Islet precursor cell (in vitro differentiated cells): ENCODE results near the gene IMP4.

Experiments used
- DNase-seq: peaks from one replicate; pipeline ENCODE4 v3.0.0-alpha.2; 2018

IMP4 gene

GRCh38 chr2:130336877-130337734 lies 5.6 kb upstream of the IMP4 start:
- peak; percentile 96 for DNase-seq

GRCh38 chr2:130337735-130338325 lies 4.9 kb upstream of the IMP4 start:
- DNase-seq = peak; percentile 22

DNA sequence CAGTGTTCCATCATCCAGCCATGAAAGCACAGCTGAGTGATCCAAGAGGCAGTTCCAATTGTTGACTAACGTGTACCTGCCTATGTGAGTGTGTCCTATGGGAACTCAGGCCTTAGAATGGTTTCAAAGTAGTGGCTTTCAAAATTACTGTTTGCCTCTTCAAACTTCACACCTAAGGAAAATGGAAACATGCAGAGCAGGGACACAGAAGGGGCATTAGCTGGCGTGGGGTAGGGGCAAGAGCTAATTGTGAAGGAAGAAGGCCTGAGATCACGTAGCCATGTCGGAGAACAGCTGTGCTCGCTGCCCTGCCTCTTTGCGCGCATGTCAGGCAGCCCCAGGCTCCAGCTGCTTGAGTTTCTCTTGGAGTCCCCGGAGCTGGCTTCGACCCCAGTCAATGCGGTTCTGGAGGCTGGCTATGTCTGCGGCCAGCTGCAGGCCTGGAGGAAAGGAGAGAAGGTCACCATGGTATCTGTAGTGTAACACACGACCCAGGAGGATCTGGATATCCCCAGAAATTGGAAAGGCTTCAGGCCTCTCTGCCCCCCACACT lies 3.8 kb upstream of the IMP4 start:
- DNase-seq = peak; percentile 44

DNA sequence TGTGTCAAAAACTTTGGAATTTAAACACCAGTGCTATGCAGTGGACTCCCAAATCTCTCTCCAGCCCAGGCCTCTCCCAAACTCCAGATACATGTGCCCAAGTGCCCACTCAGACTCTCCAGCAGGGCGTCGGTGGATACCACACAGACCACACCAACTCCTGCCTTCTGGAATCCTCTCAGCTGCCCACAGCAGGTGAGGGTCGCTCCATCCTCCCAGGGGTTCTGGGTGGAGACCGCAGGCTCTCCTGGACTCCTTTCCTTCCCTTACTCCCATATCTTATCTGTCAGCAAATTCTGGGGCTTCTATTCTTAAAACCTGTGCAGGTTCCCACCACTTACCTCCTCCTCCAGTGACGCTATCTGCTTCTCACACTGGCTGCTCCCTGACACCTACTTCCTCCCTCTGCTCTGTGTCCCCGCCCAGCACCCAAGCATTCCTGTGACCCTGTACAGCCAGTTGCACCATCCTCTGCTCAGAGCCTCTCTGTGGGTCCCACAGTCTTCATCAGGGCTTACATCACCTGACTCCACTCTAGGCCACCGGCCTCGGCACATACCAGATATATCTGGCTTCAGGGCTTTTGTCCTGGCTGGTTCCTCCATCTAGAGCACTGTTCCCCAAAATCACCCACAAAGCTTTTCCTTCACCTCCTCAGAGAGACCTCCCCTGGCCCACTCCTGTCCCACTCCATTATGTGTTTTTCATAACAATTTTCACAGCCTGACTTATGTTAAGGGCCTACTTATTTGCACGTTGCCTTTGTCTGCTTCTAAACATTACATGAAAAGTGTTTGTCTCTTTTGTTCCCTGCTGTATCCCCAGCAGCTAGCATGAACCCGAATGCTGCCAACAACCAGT lies 2.6 kb upstream of the IMP4 start:
- peak; percentile 37 for DNase-seq

DNA sequence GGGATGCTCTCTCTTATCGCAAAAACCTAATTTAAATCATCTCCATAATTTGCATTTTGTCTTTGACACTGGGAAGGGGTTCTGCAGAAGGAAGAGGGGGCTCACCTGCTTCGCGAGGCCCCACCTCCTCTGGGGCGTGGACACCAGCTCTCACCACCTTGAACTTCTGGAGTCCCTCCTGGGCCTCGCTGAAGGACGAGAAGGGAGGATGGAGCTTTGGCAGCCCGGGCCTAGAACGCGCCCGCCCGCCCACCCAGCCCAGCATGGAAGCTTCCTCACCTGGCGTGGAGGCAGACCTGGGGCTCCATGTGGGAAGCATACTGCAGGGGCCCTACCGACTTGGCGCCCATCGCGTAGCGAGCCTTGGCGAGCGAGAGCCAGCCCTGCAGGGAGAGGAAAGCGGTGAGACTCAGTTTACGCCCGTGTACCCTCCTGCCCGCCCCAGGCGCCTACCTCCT lies 1.1 kb upstream of the IMP4 start:
- DNase-seq = no peak

DNA sequence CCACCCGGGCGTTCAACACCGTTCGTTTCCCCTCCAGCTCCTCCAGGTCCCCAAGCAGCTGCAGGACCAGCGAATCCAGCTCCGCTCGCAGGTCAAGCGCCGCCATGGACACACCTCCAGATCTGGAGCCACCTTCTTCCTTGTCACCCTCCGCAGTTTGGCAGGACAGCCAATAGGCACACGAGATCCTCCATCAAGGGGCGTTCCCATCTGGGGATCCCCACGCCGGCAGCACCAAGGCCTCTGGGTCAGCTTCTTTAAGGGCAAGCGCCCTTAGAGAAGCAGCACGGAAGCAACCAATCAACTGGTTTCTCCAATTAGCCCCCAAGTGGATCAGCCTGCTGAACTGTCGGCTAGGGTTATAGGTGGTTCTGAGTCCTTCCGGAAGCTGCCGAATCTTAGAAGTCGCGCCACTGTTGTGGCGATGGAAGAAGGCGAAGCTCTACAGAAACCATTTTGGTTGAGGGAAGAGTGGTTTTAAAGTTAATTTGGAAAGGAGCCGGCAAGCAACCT lies 621 bp upstream of the IMP4 start:
- peak; percentile 98 for DNase-seq

- DNase-seq = no peak
Measured at GRCh38 chr2:130344578-130344977, 1.9 kb downstream of the IMP4 start.

DNA sequence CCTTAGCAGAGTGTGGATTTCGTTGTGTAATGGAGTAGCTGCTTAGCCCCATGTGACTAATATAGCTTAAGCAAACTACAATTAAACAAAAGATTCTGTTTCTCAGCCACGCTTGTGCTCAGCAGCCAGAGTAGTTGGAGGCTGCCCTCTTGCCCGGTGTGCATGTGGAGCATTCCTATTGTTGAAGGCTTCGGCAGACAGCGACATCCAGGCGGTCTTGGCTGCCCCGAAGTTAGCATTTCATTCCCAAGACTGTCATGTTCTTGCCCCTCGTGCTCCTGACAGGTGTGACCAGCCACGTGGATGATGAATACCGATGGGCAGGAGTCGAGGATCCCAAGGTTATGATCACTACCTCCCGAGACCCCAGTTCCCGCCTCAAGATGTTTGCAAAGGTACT lies 2.4 kb downstream of the IMP4 start:
- DNase-seq = no peak

GRCh38 chr2:130345611-130346010 lies 2.9 kb downstream of the IMP4 start:
- no peak for DNase-seq

- no peak for DNase-seq
Measured at GRCh38 chr2:130346041-130346740, 3.5 kb downstream of the IMP4 start.

GRCh38 chr2:130346741-130347066 lies 4.0 kb downstream of the IMP4 start:
- DNase-seq = no peak

DNA sequence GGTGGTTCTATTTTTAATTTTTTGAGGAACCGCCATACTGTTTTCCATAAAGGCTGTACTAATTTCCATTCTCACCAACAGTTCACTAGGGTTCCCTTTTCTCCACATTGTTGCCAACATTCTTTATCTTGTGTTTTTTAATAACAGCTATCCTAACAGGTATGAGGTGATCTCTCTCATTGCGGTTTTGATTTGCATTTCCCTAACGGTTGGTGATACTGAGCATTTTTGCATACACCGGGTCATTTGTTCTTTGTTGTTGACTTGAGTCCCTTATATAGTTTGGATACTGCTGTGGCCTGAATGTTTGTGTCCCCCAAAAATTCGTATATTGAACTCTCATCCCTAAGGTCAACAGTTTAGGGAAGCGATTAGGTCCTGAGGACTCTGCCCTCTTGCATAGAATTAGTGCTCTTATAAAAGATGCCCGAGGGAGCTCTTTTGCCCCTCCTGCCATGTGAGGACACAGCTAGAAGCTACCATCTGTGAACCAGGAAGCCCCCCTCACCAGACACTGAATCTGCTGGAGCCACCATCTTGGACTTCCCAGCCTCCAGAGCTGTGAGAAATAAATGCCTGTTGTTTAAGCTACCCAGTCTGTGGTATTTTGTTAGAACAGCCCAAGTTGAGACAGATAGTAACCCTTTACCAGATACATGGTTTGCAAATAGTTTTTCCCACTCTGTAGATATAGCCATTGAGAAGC lies 4.7 kb downstream of the IMP4 start:
- no peak for DNase-seq

DNA sequence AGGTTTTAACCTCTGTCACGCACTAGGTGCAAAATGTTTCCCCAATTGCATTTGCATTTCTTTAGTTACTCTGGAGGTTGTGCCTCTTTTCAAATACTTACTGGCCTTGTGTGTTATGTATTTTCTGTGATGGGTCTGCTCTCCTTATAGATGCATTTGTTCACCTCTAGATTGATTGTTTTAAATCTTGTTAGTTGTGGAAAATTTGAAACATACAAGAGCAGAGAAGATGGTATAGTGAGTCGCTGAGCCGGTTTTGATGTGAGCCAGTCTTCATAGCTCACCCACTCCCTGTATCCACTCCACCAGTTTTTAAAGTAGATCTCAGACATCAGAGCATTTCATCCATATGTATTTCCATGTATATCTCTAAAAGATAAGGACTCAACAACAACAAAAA lies 6.5 kb downstream of the IMP4 start:
- DNase-seq = no peak

DNA sequence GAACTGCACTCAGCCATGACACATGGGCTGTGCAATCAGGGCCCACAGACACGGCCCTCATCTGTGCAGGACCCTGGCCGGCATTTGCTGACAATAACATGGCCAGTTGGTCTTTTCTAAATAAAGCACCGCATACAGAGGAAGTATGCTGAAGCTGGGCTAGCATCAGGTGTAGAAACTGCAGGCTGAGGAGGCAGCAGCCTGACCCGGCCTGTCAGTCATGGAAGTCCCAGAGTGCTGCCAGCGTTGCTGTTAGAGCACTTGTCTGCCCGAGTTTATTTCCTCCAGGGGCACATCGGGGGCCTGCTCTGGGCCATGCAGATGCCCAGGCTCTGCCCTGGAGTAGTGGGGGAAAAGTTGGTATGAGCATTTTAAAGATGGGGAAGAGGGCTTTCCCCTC lies 9.0 kb downstream of the IMP4 start:
- peak; percentile 46 for DNase-seq

GRCh38 chr2:130352237-130352636 lies 9.5 kb downstream of the IMP4 start:
- no peak for DNase-seq

DNA sequence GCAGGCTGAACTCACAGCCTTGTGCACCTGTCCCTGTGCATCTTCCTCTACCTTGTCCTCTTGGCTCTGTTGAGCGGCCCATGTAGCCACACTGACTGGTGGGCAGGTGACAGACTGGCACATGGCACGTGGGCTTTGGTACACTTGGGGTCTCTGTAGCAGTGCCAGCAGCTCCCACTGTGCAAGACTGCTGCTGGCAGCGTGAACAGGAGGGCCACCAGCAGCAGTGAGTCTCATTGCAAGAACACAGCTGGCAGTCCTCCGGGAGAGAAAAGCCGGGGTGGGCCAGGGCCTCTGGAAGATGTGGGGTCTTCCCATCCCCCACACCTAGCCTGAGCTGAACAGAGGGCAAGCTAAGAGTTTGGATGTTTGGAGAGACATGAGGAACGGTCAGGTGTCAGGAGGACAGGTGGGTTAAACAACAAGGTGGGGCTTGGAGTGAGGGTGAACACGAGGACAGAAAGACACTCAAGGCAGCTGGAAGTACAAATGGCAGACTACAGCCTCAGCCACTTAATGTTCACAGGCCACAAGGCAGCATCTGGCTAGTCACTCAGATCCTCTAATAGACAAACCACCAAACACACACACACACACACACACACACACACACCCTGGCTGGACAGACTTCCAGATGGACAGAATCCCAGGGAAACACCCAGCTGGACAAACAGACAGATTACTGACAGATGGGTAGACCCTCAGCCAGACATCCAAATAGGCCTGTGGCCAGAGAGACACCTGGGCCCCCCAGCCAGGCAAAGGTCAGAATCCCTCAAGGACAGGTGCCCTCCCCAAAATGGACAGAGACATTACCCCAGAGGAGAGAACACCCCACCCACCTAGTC lies 10.8 kb downstream of the IMP4 start:
- no peak for DNase-seq

- no peak for DNase-seq
Measured at GRCh38 chr2:130354139-130354428, 11.4 kb downstream of the IMP4 start.

DNA sequence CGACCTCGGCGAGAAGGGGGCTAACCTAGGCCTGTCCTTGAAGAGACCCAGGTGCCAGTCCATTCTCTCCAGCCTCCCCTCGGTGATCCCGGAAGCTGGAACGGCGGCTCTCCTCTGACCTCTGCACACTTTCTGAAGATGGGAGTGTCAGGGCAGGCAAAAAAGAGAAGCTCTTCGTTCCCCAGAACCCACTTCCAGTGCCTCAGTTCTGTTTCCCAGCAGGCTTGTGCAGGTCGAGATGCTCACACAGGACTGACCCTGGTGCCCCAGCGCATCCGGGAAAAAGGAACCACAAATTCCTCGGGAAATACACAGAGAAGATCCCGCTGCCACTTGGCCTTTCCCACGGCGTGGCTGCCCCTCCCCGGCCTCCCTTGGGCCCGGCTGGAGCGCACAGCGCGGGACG lies 12.5 kb downstream of the IMP4 start:
- DNase-seq = no peak

DNA sequence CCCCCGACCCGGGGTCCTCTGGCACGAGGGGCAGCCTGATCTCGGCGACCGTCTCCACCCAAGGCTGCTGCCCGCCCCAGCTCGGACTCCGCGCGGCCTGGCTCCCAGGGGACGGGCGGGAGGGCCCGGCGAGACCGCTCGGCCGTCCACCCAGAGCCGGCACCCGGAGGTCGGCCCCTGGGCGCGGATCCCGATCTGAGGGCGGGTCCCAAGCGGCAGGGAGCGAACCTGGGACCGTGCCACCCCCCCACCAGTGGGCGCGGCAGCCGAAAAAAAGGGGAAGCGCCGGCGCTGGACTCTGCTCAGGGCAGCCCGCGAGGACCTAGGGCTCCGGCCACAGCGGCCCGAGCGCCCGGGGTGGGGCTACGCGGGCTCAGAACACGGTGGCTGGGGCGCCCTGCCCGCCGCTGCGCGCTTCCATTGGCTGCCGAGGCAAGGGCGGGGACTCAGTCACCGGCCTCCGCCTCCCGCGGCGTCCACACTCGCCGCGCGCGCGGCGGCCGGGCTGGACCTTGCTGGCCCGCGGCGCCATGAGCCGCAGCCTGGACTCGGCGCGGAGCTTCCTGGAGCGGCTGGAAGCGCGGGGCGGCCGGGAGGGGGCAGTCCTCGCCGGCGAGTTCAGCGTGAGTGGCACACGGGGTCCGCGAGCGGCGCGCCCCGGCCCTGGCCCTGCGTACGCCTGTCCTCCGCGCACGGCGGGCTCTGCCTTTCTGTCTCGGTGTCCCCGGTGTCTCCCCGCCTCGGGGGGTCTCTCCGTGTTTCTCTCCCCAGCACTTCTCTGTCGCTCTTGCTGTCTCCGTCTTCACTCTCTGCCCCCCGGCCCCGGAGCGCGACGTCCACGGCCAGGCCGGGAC lies 13.1 kb downstream of the IMP4 start, which contains the start of gene PTPN18:
Gene PTPN18, plus strand, starts transcription at position 479 of the 854 bp plus-strand sequence. Its CDS starts 52 bp downstream, at position 531.
- peak; percentile 94 for DNase-seq

DNA sequence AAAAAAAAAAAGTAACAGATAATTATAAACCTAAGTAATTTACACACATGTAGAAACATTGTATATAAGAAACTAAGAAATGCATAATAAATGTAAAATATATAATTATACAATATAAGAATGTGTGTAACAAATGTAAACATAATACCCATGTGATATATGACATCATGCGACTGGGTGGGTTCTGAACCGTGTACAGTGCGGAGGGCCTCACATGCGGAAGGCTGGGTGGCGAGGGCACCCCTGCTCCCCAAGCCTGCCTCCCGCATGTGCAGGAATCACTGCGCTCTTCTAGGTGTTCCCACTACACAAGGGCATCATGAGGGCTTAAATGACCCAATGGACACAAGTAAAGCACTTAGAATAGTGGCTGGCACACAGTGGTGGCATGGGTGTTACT lies 15.2 kb downstream of the IMP4 start:
- DNase-seq = no peak
